ENCODE measurements around the gene SLC6A15.

GRCh38 chr12:84860718-84861117 lies 51.9 kb downstream of the SLC6A15 start:
- TF ChIP-seq, protein P1, sequence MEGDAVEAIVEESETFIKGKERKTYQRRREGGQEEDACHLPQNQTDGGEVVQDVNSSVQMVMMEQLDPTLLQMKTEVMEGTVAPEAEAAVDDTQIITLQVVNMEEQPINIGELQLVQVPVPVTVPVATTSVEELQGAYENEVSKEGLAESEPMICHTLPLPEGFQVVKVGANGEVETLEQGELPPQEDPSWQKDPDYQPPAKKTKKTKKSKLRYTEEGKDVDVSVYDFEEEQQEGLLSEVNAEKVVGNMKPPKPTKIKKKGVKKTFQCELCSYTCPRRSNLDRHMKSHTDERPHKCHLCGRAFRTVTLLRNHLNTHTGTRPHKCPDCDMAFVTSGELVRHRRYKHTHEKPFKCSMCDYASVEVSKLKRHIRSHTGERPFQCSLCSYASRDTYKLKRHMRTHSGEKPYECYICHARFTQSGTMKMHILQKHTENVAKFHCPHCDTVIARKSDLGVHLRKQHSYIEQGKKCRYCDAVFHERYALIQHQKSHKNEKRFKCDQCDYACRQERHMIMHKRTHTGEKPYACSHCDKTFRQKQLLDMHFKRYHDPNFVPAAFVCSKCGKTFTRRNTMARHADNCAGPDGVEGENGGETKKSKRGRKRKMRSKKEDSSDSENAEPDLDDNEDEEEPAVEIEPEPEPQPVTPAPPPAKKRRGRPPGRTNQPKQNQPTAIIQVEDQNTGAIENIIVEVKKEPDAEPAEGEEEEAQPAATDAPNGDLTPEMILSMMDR (conservative IDR thresholded peaks at IDR 0.05) = no peak
- no peak for TF ChIP-seq ZFX (IDR thresholded peaks at IDR 0.05)
